Breast epithelium (tissue), 4 donors: Measurements from ENCODE around the gene FAT1. TPM values are rescaled to one million over a fixed set of nuclear protein-coding genes. Genes with fewer than 3 reads are reported as not detected.
"Not testable (repeated sequence)": the region's sequence is repeated elsewhere in the genome, so short reads cannot be mapped to it uniquely, and the experiment has no call there.

Experiments used
- DNase-seq, 2 donors: peaks; one replicate each; pipeline ENCODE4 v3.0.0-alpha.2; 2019; ENCODE audit warnings: low spot score in 2 of 2
- H3K27ac ChIP-seq, 2 donors: fragments of 200-600 bp; sonication (generic) in 1 of 2; one replicate each; pipeline ENCODE4 v1.5.1; 2016 to 2019; ENCODE audit warnings: mild to moderate bottlenecking in 1 of 2
- H3K27me3 ChIP-seq, 2 donors: fragments of 200-600 bp; sonication (generic) in 1 of 2; one replicate each; pipeline versions ENCODE4 v1.5.1 to v1.6.0; 2017 to 2019; ENCODE audit warnings: control low read depth in 1 of 2, mild to moderate bottlenecking in 1 of 2
- H3K36me3 ChIP-seq: fragments of 200-600 bp; one replicate; pipeline ENCODE4 v1.5.1; 2019
- H3K4me1 ChIP-seq, 2 donors: fragments of 200-600 bp; sonication (generic); one replicate each; pipeline ENCODE4 v1.5.1; 2016 to 2019; ENCODE audit warnings: control low read depth in 1 of 2
- H3K4me3 ChIP-seq, 3 donors: fragments of 200-600 bp; sonication (generic); 1 replicate in 2 of 3; 2 replicates in 1 of 3; pipeline ENCODE4 v1.5.1; 2016 to 2019; ENCODE audit warnings: mild to moderate bottlenecking in 3 of 3, moderate library complexity in 2 of 3
- H3K9me3 ChIP-seq, 2 donors: fragments of 200-600 bp; sonication (generic) in 1 of 2; one replicate each; pipeline ENCODE4 v1.5.1; 2016 to 2019; ENCODE audit warnings: control low read depth in 1 of 2
- POLR2A ChIP-seq: fragments of 450-650 bp; IDR thresholded peaks from one replicate; pipeline ENCODE4 v1.6.1; 2016; ENCODE audit warnings: antibody characterized with exemption, mild to moderate bottlenecking, moderate library complexity
- POLR2AphosphoS5 ChIP-seq, 3 donors: sonication (generic); formaldehyde crosslinking; IDR thresholded peaks; one replicate each; pipeline ENCODE4 v1.6.1; 2017; ENCODE audit warnings: antibody characterized with exemption in 3 of 3
- intact Hi-C: fragments of 100-400 bp; cut with DNase I; formaldehyde crosslinking; loops from one replicate; pipeline ENCODE4 v1.15.1; 2023; ENCODE audit warnings: low total_unique reads
- total RNA-seq, 3 donors: library from RNA; depleted of rRNA; stranded (reverse); fragments of >200 nt; gene quantifications; one replicate each; pipeline ENCODE4 v1.1.0, GENCODE V29; 2016
- TF ChIP-seq, protein P1 (sequence below), 3 donors: fragments of 450-650 bp; IDR thresholded peaks; one replicate each; pipeline ENCODE4 v1.5.1; 2016 to 2017; ENCODE audit warnings: antibody characterized with exemption in 3 of 3, mild to moderate bottlenecking in 3 of 3, moderate library complexity in 3 of 3

Gene FAT1
- total RNA-seq, 3 donors from 2014 or later: 54.2 to 125 (median 87.2) TPM

DNA sequence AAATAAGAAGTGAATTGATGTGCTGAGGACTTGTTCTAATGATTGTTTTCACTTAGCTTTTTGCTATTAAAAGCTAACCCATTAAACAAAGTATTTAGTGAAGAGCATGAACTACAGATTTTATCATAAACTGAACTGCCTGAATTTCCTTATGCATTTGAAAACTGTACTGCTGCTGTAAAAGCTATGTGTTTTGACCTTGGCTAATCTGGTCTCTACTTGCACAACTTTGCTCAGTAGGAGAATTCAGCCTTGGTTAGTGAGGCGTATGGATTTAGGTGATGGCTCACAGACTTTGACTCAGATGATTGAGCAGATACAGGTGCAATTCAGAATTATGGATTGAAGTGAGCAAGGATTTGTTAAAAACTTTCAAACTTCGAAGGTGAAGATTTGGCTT lies 38.7 kb upstream of the FAT1 start:
- TF ChIP-seq, protein P1, sequence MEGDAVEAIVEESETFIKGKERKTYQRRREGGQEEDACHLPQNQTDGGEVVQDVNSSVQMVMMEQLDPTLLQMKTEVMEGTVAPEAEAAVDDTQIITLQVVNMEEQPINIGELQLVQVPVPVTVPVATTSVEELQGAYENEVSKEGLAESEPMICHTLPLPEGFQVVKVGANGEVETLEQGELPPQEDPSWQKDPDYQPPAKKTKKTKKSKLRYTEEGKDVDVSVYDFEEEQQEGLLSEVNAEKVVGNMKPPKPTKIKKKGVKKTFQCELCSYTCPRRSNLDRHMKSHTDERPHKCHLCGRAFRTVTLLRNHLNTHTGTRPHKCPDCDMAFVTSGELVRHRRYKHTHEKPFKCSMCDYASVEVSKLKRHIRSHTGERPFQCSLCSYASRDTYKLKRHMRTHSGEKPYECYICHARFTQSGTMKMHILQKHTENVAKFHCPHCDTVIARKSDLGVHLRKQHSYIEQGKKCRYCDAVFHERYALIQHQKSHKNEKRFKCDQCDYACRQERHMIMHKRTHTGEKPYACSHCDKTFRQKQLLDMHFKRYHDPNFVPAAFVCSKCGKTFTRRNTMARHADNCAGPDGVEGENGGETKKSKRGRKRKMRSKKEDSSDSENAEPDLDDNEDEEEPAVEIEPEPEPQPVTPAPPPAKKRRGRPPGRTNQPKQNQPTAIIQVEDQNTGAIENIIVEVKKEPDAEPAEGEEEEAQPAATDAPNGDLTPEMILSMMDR (IDR thresholded peaks at IDR 0.05): no peak
- TF ChIP-seq POLR2AphosphoS5 (IDR thresholded peaks at IDR 0.05) (no peak), POLR2A (no peak)
- no peak overlapping the region for H3K27ac ChIP-seq
- no peaks in the 10 kb centered on the region for H3K27me3 ChIP-seq
- DNase-seq: no peak
- H3K4me3 ChIP-seq: no peak overlapping the region
- no peaks in the 10 kb centered on the region for H3K4me1 ChIP-seq
- intact Hi-C loops: no loop called here
- H3K36me3 ChIP-seq: no peaks in the 10 kb centered on the region
- no peaks in the 10 kb centered on the region for H3K9me3 ChIP-seq

DNA sequence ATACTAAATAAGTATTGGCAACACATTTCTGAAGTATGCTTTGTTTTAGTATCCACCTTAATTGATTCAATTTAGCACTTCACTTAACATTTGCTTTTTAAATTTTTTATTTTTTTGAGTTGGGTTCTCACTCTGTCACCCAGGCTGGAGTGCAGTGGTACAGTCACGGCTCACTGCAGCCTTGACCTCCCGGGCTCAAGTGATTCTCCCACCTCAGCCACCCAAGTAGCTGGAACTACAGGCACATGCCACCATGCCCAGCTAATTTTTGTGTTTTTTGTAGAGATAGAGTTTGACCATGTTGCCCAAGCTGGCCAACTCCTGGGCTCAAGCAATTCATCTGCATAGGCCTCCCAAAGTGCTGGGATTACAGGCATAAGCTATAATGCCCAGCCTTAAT lies 38.3 kb upstream of the FAT1 start:
- not testable (repeated sequence) for DNase-seq

DNA sequence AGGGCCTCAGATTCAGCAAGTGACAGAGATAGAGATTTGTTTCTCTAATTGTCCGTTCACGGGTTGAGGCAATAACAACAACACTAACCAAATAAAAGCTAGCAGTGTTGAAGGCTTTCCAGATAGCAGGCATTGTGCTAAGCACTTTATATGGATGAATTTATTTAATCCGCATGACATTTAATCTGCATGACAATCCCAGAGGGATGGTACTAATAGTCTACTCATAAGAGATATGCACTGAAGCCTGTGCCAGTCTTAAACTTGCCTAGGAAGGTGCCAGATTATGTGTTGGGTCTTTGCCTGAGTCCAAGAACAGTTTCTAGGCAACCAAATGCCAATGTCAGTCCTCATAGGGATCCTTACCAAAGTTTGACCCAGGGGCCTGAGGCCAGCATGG lies 37.7 kb upstream of the FAT1 start:
- H3K4me3 ChIP-seq: no peak overlapping the region
- H3K36me3 ChIP-seq: no peaks in the 10 kb centered on the region
- no peaks in the 10 kb centered on the region for H3K4me1 ChIP-seq
- peak overlapping the region; percentile 15 to 20 for H3K27ac ChIP-seq
- DNase-seq: no peak
- intact Hi-C loops: no loop called here
- H3K9me3 ChIP-seq: no peaks in the 10 kb centered on the region
- H3K27me3 ChIP-seq: no peaks in the 10 kb centered on the region
- TF ChIP-seq, protein P1 (IDR thresholded peaks at IDR 0.05): no peak
- TF ChIP-seq POLR2AphosphoS5 (IDR thresholded peaks at IDR 0.05): no peak
- no peak for TF ChIP-seq POLR2A

More for the DNA sequence above, 38.3 kb upstream of the FAT1 start:
- H3K4me1 ChIP-seq, H3K36me3 ChIP-seq, H3K27me3 ChIP-seq, H3K9me3 ChIP-seq, H3K4me3 ChIP-seq, intact Hi-C loops, H3K27ac ChIP-seq: not testable (repeated sequence)

DNA sequence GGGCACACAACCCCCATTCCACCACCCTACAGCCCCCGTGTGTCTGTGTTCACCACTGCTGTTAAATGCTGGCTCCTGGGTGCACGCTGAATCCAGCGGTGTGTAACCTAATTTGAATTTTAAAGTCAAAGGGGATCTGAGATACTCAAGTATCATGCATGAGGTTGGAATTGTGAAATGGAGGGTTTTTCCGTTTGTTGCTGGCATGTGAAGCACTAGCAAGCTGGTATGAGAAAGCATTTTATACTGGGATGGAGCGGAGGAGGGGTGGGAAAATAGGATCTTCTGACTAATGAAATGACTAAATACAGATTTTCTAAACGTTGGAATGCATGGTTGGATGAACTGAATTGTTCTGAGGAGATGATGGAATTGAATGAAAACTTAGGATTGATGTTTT lies 36.9 kb upstream of the FAT1 start:
- TF ChIP-seq, protein P1 (IDR thresholded peaks at IDR 0.05): no peak
- TF ChIP-seq POLR2AphosphoS5 (IDR thresholded peaks at IDR 0.05) (no peak), POLR2A (no peak)
- no peak overlapping the region for H3K27ac ChIP-seq
- no peak overlapping the region for H3K4me3 ChIP-seq
- DNase-seq: no peak
- H3K36me3 ChIP-seq: no peaks in the 10 kb centered on the region
- H3K4me1 ChIP-seq: no peaks in the 10 kb centered on the region
- H3K9me3 ChIP-seq: no peaks in the 10 kb centered on the region
- intact Hi-C loops: no loop called here
- H3K27me3 ChIP-seq: no peaks in the 10 kb centered on the region

DNA sequence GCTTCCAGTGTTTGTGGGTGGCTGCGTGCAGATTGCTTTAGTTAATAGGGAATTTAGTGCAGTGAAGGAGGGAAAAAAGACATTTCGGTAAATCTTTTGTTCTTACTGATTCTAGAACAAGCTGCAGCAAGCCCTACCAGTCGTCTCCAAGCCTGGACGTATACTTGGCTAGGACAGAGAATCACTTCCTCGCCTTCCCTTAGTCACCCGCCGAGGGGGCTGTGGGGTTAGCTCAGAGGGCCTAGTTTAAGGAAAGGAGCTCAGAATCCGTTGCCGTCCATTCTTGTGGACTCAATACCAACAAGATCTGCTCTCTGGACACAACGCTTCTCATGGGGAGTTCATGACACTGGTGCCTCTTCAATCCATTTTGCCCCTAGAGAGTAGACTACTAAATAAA lies 36.3 kb upstream of the FAT1 start:
- DNase-seq: no peak
- Histone ChIP-seq H3K27ac (no peak overlapping the region), H3K9me3 (no peaks in the 10 kb centered on the region), H3K4me3 (no peak overlapping the region), H3K4me1 (no peaks in the 10 kb centered on the region), H3K27me3 (no peaks in the 10 kb centered on the region), H3K36me3 (no peaks in the 10 kb centered on the region)
- TF ChIP-seq POLR2AphosphoS5 (IDR thresholded peaks at IDR 0.05) (no peak), POLR2A (no peak)
- TF ChIP-seq, protein P1 (IDR thresholded peaks at IDR 0.05): no peak
- intact Hi-C loops: no loop called here
